HG02981 (cell line): ENCODE data around the gene ANKK1.

Source experiments
- ATAC-seq: cut with Tn5 transposase; IDR thresholded peaks from one replicate; pipeline ENCODE4 v1.9.1; 2021; ENCODE audit warnings: mild to moderate bottlenecking, moderate library complexity; ENCODE audit not compliant: unreplicated experiment

Gene ANKK1, protein sequence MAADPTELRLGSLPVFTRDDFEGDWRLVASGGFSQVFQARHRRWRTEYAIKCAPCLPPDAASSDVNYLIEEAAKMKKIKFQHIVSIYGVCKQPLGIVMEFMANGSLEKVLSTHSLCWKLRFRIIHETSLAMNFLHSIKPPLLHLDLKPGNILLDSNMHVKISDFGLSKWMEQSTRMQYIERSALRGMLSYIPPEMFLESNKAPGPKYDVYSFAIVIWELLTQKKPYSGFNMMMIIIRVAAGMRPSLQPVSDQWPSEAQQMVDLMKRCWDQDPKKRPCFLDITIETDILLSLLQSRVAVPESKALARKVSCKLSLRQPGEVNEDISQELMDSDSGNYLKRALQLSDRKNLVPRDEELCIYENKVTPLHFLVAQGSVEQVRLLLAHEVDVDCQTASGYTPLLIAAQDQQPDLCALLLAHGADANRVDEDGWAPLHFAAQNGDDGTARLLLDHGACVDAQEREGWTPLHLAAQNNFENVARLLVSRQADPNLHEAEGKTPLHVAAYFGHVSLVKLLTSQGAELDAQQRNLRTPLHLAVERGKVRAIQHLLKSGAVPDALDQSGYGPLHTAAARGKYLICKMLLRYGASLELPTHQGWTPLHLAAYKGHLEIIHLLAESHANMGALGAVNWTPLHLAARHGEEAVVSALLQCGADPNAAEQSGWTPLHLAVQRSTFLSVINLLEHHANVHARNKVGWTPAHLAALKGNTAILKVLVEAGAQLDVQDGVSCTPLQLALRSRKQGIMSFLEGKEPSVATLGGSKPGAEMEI

DNA sequence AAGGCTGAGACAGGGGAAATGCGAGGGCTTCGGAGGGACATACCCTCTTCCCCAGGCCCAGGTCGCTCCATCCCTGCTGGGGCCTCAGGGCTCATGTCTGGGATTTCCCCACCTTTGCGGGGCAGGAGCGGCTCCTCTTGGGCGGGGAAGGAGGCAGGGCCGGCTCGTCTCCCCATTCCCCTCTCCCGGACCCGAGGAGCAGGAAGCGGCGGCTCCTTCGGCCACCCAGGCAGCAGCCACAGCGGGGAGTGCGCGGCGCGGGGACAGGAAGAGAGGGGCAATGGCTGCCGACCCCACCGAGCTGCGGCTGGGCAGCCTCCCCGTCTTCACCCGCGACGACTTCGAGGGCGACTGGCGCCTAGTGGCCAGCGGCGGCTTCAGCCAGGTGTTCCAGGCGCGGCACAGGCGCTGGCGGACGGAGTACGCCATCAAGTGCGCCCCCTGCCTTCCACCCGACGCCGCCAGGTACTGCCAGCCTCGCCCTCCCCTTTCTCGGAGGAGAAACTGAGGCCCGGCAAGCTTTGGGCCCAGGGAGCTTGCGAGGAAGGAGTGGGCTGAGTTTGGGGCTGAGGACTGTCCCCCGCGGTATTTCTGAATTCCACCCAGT, at the start of gene ANKK1:
Gene ANKK1, plus strand, starts transcription at position 175 of the 607 bp plus-strand sequence. Its CDS starts 106 bp downstream, at position 281.
- ATAC-seq = no peak

DNA sequence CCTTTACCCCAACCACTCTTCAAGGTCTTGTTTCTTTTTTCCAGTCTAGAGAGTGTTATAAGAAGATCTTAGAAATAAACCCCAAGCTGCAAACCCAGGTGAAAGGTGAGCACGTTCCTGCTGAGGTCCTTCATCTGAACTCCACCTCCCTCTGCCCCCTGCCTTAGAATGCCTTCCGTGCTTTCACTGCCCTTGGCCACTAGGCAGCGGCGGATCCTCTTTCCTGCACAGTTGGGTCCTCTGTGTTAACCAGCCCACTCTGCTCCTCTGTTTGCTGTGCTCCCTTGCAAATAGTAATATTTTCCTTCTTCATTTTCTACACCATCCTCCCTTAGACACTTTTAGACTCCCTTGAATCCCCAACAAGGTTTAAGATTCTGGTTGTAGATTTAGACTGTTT, 48.8 kb upstream of the ANKK1 start:
- ATAC-seq = no peak

DNA sequence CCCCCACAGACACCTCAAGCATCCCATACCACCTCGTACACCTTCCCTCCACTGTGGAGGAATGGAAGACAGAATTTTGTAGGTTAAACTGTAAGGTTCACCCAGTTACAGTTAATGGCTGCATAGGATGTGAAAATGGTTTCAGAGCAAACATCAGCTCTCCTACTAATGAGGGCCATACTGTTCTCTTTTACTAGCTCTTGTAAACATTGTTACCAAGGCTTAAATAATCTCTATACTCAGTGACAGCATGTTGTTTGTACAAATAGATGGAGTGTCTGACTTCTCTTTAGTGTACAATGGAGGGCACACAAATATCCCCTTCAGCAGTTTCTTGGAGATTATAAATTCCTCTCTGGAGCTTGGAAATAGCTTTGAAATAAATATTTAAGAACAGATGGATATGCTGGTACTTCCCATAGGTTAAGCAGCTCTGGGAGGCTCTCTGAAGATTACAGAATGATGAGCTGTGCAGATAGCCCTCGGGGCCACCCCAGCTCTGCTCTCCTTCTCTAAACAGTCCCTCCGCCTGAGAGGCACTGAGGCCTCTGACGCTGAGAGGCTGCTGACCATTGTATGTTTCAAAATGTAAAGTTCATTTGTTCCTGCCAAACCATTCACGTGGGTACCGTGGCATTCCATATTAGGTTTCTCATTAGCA, 47.5 kb upstream of the ANKK1 start:
- ATAC-seq = no peak

DNA sequence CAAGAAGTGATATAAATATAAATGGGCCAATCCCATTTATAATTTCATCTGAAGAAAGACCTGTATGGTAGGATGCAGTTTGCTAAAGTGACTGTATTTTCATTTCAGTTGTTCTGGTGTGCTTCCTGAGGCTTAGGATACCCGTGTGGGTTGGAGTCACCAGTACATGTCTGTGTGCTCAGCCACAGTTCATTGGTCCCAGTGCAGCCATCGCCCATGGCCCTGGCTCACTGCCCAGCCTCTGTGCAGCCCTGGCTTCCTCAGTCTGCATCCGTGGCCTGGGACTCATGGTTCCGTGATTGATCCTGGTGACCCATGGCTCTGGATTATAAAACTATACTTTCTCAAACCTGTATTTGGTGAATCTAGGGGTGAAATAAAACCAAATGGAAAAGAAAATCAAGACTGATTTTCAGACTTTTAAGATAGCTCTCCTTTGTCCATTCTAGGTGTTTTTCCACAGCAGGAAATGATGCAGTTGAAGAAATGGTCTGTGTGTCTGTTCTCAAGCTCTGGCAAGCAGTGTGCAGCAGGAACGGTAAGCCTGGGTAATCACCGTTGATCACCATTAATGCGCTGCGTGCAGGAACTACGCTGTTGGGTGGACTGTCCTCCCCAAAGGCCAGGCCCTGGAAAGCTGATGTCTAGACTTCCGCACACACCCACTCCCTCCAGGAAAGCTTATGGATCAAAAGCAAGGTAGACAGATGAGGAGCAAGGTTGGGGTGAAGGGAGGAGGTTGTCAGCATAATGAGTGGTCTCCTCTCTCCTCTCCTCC, 46.0 kb upstream of the ANKK1 start:
- ATAC-seq = no peak

DNA sequence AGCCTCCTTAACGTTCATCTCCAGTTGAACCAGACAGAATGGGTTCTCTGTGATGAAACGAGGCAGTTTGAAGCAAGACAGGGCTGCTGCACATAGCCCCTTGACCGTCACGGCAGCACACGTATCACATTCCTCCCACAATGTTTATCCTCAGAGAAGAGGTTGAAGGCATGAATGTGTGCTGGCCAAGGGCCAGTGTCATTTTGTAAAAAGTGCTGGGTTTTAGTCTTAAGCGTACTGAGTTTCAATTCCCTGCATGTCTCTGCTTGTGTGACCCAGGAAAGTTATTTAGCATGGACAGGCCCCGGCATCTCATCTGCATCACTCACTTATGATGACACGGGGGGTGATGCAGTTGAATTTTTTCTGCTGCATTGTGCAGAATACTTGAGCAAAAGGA, 41.6 kb upstream of the ANKK1 start:
- no peak for ATAC-seq

DNA sequence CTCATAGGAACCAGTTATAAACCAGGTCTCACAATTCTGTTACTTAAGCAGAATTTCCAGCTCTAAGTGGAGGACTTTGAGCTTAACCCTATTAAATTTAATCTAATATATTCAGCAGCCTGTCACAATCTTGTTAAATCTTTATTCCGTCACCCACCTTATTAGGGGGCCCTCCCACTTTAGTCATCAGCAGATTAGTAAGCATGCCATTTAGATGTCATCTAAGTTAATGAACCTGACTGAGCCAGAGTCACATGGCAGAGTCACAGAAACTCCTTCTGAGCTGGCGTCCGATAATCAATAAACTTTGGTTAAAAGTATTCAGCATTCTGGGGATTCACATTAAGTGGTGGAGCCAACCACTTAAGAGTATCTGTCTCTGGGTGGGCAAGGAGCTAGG, 38.1 kb upstream of the ANKK1 start:
- no peak for ATAC-seq

DNA sequence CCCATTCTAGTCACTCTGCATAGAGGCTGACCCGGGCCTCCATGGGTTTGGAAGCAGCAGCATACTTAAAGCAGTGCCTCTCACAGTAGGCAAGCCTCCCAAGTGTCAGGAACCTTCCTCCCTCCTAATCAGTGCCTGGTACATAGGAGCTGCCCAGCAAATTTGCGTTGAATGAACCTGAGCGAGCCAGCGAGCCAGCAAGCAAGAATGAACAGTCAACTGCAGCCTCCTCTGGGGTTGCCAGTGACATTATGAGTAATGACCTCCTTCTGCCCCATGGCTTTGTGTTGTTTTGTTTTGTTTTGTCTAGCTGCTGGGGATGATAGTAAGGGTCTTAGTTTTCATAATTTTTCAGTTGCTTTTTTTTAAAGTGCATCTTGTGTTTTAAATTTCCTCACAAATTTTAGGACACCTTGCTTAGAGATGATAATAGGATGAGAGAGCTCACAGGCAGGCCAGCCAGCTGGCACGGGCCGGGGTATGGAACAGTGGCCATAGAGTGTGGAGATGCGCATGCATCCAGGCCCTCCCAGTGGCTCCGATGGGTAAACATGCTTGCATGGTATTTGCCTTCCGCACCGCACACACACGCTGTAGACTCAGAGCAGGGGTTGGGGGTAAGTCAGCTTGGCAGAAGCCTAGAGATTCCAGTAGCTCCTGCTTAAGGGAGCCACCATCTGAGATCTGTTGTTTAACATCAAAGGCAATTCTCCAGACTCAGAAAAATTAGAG, 37.1 kb upstream of the ANKK1 start:
- no peak for ATAC-seq

DNA sequence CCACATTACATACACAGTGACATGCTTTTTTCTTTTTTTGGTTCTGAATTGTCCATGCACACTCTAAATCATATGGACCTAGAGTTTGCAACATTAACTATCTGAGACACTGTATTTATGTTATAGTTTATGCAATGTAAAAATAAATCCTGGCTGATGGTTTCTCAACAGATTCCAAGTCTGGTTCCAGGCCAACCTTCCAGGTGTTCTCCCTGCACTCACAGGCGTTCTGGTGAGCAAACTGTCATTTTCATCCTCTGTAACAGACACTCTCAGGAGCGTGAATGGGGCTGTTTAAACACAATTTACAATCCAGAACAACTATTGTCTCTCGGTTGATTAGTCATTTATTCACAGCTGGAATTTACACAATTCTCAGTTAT, 36.5 kb upstream of the ANKK1 start:
- ATAC-seq = no peak

DNA sequence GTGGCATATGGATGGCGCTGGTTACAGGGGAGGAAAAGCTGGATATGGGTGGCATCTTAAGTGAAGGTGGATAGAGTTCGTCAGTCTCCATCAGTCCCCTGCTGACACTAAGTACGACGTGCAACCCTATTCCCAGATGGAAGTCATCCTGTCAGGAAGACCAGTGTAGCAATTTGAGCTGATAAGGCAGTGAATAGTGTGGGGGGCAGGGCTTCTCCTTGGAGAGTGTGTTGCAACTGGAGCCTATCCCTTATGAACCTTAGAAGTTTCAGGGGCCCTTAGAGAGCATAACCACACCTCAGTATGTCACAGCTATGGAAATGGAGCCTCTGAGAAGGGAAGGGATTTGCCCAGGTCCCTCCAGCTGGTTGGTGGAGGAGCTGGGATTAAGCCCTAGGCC, 36.1 kb upstream of the ANKK1 start:
- ATAC-seq = no peak

DNA sequence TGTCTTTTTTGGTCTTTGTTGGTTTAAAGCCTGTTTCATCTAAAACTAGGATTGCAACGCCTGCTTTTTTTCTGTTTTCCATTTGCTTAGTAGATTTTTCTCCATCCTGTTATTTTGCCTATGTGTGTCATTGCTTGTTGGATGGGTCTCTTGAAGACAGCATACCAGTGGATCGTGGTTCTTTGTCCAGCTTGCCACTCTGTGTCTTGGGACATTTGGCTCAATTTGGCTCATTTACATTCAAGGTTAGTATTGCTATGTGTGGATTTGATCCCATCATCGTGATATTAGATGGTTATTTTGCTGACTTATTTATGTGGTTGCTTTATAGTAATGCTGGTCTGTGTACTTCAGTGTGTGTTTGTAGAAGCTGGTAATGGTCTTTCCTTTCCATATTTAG, 31.4 kb upstream of the ANKK1 start:
- no peak for ATAC-seq

DNA sequence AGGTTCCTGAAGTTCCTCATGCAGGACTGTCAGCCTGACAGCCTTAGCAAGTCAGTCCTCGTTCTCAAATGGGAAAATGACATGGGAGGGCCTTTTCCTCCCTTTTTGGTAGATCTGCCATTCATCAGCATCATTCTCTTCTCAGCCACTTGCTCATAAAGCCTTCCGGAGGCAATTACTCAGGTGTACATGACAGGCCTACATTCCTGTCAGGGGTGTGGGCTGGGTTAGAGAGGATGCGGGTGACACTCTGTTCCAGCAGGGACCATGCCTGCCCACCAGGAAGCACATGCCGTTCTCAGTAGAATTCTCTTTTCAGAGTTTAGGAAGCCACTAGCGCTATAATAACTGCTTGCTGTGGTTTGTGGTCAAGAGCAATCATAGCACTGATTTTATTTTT, 24.2 kb upstream of the ANKK1 start:
- ATAC-seq = no peak

DNA sequence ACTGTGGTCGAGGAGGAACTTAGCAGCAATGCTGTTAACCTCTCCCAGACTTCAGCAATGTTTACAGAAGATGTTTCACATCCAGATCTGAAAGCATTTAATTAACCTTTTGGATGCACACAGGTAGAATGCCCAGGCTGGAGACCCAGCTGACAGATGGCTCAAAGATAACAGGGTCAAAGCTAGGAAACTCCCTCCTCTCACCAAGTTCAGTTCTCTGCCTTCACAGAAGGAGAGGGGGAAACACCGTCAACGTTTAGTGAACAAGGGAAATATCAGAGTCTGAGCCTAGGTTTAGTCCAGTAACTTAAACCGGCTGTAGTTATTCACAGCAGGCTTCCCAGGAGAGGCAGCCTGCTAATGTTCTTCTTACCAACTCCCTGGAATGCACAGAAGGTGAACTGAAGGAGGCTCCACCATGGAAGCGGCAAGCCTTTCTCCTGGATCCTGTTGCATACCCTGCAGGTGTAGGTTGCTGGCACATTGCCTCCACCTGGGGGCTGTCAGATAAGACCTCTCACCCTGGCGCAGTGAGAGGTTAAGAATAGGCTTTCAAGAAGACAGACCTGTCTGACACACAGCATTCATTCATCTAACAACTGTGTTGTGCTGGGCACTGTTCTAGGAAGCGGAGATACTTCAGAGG, 23.5 kb upstream of the ANKK1 start:
- ATAC-seq = no peak

DNA sequence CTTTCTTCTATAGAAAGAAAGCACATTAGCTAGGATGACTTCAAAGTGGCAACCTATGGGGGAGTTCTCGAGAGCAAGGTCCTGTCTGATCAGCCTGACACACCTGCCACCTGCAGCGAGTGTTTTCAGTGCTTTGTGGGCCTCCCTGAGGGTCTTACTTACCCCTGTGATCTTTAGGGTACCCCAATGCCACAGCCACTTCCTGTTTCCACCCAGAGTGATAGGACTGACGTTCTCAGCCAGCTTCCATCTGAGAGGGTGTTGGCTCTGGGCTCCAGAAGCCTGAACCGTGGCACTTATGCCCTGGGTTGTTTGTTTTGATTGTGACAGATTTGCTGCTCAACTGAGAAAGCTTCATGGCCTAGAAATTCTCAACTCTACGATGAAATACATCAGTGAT, 21.7 kb upstream of the ANKK1 start:
- no peak for ATAC-seq

DNA sequence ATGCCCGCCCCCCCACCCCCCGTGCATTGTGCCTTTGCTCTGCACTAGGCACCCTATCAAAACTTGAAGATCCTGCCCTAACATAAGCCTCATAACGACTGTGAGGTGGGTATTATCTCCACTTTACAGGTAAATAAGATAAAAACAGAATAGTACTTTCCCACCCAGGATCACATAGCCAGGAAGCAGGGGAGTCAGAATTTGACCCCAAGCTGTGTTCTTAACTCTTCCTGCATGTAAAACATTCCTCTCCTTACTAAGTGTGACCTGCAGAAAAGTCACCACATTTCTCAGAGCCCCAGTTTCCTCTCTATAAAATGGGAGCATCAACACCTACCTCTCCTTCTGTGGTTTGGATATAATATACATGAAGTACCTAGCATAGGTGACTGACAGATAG, 18.2 kb upstream of the ANKK1 start:
- no peak for ATAC-seq

DNA sequence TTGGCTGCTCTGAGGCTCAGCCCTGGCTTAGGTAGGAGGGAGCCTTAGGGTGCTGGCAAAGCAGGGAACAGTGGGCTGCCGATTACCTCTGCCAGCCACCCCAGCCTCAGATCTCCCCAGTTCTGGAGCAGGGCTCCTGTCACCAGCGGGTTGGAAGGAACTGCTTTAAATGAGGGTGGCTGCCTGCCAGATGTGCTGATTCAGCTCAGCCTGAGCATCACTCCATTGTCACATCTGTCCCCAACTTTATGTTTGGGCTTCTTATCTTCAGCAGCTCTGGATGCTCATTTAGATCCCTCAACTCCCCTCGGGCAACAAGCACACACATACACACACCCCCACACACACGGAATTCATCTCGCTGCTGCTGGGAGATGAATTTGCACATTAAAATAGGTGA, 16.9 kb upstream of the ANKK1 start:
- ATAC-seq = no peak

DNA sequence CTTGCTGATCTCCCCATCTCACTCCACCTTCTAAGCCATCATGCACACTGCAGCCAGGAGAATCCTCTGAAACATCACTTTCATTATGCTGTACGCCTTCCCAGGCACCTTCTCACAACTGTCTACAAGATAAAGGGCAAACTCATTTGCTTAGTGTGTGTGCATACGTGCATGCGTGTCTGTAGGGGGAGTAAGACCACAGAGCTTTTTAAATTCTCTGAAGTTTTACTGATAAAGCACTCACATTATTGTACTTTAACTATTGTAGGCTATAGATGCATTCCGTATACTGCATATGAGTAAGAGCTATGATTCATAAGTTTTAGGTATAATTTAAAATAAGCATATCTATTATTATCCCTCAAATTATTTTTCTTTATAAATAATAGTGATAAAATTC, 15.3 kb upstream of the ANKK1 start:
- no peak for ATAC-seq

DNA sequence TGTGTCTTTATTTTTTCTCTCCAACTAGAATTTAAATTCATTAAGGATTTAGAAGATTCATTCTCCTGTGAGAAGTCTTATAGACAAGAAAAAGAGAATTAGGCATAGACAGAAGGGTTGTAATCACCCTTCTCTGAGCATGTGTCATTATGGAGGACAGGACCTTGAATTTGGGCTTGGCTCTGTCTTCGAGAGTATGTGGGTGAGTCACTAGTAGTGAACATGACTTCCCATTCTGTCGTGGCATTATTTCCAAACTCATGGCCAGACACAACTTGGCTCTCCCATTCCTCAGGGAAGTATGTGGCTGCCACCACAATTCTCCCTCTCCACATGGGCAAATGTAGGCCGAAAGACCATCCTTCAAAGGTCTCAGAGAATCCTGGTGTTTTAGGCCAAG, 14.3 kb upstream of the ANKK1 start:
- no peak for ATAC-seq

DNA sequence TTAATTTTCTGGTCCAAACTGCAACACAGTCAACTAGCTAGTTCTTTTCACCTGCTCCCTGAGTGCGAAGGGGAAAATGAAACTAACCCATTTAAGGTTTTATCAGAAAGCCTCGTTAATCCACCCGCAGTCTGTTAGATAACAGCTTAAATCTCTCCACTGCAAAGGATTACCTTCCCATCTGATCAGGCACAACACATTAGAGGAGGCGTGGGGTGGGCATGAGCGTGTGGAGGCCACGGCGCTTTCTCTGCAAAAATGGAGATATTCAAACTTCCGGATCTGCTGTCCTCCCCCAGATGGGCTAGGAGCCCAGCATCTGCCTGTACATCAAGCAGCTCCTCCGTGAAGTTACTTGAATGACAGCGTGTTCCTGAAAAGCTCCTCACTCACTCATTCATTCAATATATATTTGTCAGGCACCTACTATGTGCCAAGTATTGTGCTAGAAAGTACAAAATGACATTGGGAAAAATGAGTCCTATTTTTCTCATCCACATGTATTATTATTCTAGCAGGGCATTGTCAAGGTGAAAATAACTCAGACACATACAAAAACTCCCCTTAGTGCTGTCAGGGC, 13.5 kb upstream of the ANKK1 start:
- ATAC-seq = no peak

DNA sequence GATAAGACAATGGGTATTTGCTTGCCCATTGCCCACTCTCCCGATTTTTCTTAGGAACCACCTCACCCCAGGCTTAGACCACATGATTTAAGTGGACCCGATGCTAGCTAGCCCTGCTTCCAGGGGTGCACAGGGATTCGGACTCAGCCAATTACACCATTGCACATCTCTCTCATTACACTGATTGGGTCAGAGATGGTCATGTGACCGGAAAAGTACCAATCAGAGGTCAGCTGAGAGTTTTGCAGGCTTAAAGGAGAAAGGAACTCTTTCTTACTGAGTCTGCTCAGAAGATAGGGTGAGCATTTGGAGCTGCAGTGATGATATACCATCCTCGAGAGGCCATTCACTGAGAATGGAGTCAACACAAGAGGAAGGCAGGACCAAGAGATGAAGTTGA, 12.2 kb upstream of the ANKK1 start:
- no peak for ATAC-seq
